SU-DHL-6 (cell line): ENCODE measurements around the gene VWA5B1.

ENCODE experiments used
- EZH2phosphoT487 ChIP-seq: fragments of 200-600 bp; sonication (generic), shearing (Covaris generic); conservative IDR thresholded peaks from 2 replicates; pipeline ENCODE4 v1.6.1; 2018; ENCODE audit warnings: mild to moderate bottlenecking, antibody characterized with exemption, low read length, moderate library complexity, mixed read lengths
- TF ChIP-seq, protein P1 (sequence below): fragments of 200-600 bp; sonication (generic); IDR thresholded peaks from one replicate; pipeline ENCODE4 v1.5.1; 2017; ENCODE audit warnings: antibody characterized with exemption, mild to moderate bottlenecking, low read length, moderate library complexity; ENCODE audit not compliant: insufficient read depth, poor library complexity, severe bottlenecking

DNA sequence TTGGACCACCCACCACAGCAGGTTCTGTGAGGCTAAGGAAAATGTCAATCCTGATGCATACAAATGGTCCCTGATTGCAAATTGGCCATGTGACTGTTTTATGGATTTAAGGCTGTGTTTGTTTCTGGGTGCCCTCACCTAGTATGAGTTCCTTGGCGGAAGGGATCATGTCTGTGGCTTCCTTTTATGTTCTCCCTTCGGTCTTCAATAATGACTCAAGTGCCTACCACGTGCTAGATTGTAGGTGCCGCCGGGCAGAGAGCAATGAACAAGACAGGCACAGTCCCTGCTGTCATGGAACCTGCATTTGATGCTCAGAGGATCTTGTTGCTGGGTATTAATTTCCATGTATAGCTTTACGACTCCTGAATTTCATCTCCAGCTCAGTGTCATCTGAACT is 9.8 kb upstream of the VWA5B1 start:
- TF ChIP-seq, protein P1, sequence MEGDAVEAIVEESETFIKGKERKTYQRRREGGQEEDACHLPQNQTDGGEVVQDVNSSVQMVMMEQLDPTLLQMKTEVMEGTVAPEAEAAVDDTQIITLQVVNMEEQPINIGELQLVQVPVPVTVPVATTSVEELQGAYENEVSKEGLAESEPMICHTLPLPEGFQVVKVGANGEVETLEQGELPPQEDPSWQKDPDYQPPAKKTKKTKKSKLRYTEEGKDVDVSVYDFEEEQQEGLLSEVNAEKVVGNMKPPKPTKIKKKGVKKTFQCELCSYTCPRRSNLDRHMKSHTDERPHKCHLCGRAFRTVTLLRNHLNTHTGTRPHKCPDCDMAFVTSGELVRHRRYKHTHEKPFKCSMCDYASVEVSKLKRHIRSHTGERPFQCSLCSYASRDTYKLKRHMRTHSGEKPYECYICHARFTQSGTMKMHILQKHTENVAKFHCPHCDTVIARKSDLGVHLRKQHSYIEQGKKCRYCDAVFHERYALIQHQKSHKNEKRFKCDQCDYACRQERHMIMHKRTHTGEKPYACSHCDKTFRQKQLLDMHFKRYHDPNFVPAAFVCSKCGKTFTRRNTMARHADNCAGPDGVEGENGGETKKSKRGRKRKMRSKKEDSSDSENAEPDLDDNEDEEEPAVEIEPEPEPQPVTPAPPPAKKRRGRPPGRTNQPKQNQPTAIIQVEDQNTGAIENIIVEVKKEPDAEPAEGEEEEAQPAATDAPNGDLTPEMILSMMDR: no peak
- TF ChIP-seq EZH2phosphoT487: no peak
